AG04450 (cell line): ENCODE results near the gene TPP2. TPM values are rescaled to one million over a fixed set of nuclear protein-coding genes. Genes with fewer than 3 reads are reported as not detected.

Source experiments
- CTCF ChIA-PET: fragments of 300-600, 350-600 bp; formaldehyde crosslinking; extraction: SDS; loops from one replicate; lab custom pipeline; 2022; ENCODE audit warnings: antibody characterized with exemption, inconsistent platforms; lab: Charles Lee
- POLR2A ChIA-PET: fragments of 350-600 bp; formaldehyde crosslinking; extraction: SDS; loops from one replicate; lab custom pipeline; 2021; ENCODE audit warnings: antibody characterized with exemption, inconsistent platforms; lab: Yijun Ruan, JAX
- DNase-seq: peaks from one replicate; pipeline ENCODE4 v3.0.0-alpha.2; 2011; ENCODE audit warnings: low read depth, low spot score
- H3K27ac ChIP-seq: one replicate; pipeline ENCODE4 v1.5.1; 2012; ENCODE audit warnings: low read depth, low read length, control low read depth
- H3K27me3 ChIP-seq: one replicate; pipeline ENCODE4 v1.6.0; 2012; ENCODE audit warnings: low read length; ENCODE audit not compliant: control insufficient read depth, insufficient read depth
- H3K4me3 ChIP-seq: 2 replicates; pipeline ENCODE4 v1.5.1; 2011; ENCODE audit warnings: mild to moderate bottlenecking, low read depth, low read length, control low read depth
- H3K9me3 ChIP-seq: 2 replicates; pipeline ENCODE4 v1.5.1; 2012; ENCODE audit warnings: low read length; ENCODE audit not compliant: control insufficient read depth, insufficient read depth
- polyA plus RNA-seq: library from polyadenylated mRNA; depleted of rRNA; stranded (reverse); fragments of >200 nt; gene quantifications from 2 replicates; pipeline ENCODE4 v1.2.3, GENCODE V29; 2011
- TF ChIP-seq, protein P1 (sequence below): IDR thresholded peaks from 2 replicates; pipeline ENCODE4 v1.5.1; 2011; ENCODE audit warnings: low read depth, low read length, control low read depth, inconsistent platforms

The TPP2 gene
- polyA plus RNA-seq, 1 experiment: 49.8 TPM

DNA sequence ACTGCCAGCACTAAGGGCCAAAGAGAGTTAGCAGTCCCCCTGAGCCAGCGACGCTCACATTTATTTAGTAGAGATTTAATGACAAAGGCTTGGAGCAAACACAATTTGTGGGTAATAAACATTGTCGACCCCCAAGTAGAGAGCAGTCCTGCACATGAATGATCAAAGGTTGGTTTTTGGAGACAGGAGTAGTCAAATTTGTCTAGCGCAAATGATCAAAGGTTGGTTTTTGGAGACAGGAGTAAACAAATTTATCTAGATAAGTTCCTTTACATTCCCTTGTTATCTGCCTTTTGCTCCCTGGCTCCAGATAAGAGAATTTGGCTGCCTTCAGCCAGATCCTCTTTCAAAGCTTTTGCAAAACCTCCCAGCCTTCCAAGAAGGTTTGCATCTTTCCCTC, 71.1 kb downstream of the TPP2 start:
- DNase-seq: no peak

DNA sequence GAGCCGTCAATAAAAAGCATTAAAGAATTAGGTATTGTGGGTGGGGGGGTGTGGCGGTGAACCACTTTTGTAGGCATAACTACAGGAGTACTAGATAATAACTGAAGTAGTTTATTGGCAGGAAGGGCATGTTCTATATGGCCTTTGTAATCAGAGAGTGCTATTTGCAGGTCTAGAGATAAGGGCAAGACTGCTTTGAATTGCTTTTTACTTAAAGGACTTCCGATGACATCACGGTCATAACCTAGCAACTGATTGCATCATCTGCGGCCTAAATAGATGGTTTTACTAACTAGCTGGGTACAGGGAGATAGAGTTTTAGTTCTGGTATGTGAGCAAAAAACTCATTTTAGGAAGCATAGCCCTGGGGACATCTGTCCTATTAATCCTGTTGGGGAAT, 73.3 kb downstream of the TPP2 start:
- TF ChIP-seq, protein P1, sequence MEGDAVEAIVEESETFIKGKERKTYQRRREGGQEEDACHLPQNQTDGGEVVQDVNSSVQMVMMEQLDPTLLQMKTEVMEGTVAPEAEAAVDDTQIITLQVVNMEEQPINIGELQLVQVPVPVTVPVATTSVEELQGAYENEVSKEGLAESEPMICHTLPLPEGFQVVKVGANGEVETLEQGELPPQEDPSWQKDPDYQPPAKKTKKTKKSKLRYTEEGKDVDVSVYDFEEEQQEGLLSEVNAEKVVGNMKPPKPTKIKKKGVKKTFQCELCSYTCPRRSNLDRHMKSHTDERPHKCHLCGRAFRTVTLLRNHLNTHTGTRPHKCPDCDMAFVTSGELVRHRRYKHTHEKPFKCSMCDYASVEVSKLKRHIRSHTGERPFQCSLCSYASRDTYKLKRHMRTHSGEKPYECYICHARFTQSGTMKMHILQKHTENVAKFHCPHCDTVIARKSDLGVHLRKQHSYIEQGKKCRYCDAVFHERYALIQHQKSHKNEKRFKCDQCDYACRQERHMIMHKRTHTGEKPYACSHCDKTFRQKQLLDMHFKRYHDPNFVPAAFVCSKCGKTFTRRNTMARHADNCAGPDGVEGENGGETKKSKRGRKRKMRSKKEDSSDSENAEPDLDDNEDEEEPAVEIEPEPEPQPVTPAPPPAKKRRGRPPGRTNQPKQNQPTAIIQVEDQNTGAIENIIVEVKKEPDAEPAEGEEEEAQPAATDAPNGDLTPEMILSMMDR: no peak
- Histone ChIP-seq H3K4me3 (no peak overlapping the region), H3K9me3 (no peaks in the 10 kb centered on the region), H3K27ac (no peak overlapping the region), H3K27me3 (no peaks in the 10 kb centered on the region)
- ChIA-PET CTCF (interaction anchor here (0.8 to 0.9 kb wide), 2 partner anchors 12 to 55 kb away, joined by 3 to 6 read pairs; no protein-coding TSS in a partner anchor), POLR2A (no interaction called here)
- no peak for DNase-seq

More for the DNA sequence above, 71.1 kb downstream of the TPP2 start:
- H3K4me3 ChIP-seq: no peak overlapping the region
- CTCF ChIA-PET: interaction anchor here (1.6 kb wide), 1 partner anchor 132 kb away, joined by 5 read pairs; no protein-coding TSS in a partner anchor
- H3K27ac ChIP-seq: no peak overlapping the region
- no peaks in the 10 kb centered on the region for H3K9me3 ChIP-seq
- POLR2A ChIA-PET: no interaction called here
- H3K27me3 ChIP-seq: no peaks in the 10 kb centered on the region
- TF ChIP-seq, protein P1: no peak

DNA sequence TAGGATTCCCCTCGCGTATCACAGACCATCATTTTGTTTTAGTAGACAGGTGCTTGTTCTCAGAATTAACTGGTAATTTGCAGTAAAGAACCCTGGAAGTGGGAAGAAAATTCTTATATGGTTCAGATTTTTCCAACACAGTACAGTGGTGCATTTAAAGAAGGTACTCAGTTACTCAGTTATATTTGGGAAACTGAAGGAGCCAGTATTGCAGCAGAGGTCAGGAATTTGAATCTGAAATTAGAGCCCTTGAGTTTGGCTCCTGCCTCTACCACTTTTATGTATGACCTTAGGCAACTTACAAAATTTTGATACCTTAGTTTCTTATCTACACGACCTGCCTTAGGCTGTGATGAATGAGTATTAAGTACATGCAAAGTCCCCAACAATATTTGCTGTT, 78.3 kb downstream of the TPP2 start:
- no peak overlapping the region for H3K27ac ChIP-seq
- ChIA-PET CTCF (no interaction called here), POLR2A (no interaction called here)
- DNase-seq: no peak
- no peaks in the 10 kb centered on the region for H3K9me3 ChIP-seq
- TF ChIP-seq, protein P1: no peak
- no peak overlapping the region for H3K4me3 ChIP-seq
- no peaks in the 10 kb centered on the region for H3K27me3 ChIP-seq

DNA sequence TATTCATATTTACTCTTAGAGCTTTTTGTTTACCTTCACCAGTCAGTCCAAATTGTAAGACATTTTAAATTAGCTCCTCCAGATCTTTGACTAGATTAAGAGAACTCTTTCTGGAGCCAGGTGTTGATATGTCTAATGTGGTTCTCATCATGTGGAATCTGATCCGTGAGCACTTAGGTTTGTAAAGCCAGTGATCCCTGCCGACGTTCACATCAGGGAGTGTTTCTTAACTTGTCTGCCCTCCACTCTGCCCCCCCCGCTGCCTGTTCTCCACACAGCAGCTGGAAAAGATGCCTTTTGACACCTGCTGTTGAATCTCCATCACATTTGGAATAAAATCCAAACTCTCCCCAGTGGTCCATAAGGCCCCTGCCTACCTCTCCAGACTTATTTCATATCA, 80.3 kb downstream of the TPP2 start:
- H3K9me3 ChIP-seq: no peaks in the 10 kb centered on the region
- TF ChIP-seq, protein P1: no peak
- no peaks in the 10 kb centered on the region for H3K27me3 ChIP-seq
- POLR2A ChIA-PET: no interaction called here
- CTCF ChIA-PET: interaction anchor here (0.6 to 1.4 kb wide), 2 partner anchors 171 to 1381 kb away, joined by 3 read pairs; no protein-coding TSS in a partner anchor
- H3K27ac ChIP-seq: no peak overlapping the region
- H3K4me3 ChIP-seq: no peak overlapping the region
- no peak for DNase-seq

DNA sequence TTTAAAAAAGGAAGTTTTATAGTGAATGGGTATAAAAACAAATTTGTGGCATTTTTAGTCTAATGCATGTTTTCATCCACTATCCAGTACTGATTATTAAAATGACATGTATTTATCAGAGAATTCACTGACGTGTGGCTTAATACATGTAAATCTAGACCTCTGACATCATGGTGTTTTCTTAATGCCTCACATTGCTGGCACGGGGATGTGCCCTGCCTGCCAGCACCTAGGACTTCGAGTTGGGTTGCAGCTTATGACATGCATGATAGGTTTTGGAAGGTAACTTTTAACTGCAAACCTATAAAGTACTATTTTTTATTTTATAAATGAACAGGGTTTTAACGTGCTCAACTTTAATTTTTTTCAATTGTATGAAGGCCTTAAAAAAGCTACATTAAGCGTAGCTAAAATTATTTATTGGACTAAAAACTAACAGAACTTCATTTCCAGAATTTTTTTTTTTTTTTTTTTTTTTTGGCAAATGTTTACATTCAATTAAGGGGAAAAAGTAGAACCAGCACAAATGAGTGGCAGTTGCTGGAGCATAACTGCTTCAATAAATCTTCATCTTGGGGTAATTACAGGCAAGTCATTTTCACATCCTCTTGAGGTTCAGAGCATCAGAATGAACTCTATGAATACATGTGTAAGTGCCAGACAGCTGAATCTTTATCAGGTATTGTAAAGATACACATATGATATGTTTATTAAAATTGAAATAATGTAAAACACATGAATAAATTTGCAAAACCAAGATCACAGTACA, 81.7 kb downstream of the TPP2 start:
- H3K9me3 ChIP-seq: no peaks in the 10 kb centered on the region
- ChIA-PET POLR2A (no interaction called here), CTCF (interaction anchor here (0.6 kb wide), 1 partner anchor 42 kb away, joined by 5 read pairs; no protein-coding TSS in a partner anchor)
- H3K4me3 ChIP-seq: no peak overlapping the region
- DNase-seq: no peak
- no peak overlapping the region for H3K27ac ChIP-seq
- TF ChIP-seq, protein P1: no peak
- H3K27me3 ChIP-seq: no peaks in the 10 kb centered on the region
